HG03432 (cell line): ENCODE results near the gene SEMA4B.
"Not testable (repeated sequence)": the region's sequence is repeated elsewhere in the genome, so short reads cannot be mapped to it uniquely, and the experiment has no call there.

Source experiments
- ATAC-seq: cut with Tn5 transposase; IDR thresholded peaks from one replicate; pipeline ENCODE4 v1.9.1; 2021; ENCODE audit warnings: mild to moderate bottlenecking, moderate library complexity; ENCODE audit not compliant: unreplicated experiment

The SEMA4B gene

GRCh38 chr15:90201130-90201943 lies at the start of gene SEMA4B:
SEMA4B (plus strand) TSS chr15:90201330; CDS start chr15:90201579, 249 bp downstream.
- ATAC-seq = peak; percentile 85

- ATAC-seq = no peak
These were observed 49.0 kb upstream of the SEMA4B start for GRCh38 chr15:90151989-90152645.

- ATAC-seq = no peak
These were observed 47.5 kb upstream of the SEMA4B start for GRCh38 chr15:90153658-90154057.

- no peak for ATAC-seq
These were observed 46.9 kb upstream of the SEMA4B start for GRCh38 chr15:90154246-90154645.

DNA sequence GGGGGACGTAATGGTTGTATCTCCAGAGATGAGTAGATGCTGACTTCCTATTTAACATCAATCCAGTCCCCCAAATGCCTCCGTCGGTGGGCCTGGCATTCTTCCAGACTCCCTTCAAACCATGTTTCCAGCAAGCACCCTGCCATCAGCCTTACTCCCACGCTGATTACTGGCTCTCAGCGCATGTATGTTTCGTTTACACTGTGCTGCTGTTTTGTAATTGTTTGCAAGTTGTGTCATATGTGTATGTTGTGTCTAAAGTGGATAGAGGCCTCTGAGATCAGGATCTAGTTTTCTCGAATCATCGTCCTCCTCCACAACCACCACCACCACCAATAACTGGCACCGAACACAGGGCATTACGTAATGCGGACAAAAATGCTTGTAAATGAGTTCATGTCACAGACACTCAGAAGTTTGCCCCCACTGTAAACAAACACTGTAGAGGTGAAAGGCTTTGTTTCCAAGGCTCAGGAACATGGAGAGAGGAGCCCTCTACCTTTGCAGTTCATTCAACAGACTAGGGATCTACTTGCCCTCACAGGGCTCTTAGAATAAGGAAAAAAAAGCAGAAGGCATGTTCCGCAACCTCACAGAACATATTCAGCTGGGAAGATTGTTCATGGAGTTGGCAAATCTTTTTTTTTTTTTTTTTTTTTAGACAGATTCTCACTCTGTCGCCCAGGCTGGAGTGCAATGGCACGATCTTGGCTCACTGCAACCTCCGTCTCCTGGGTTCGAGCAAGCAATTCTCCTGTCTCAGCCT lies 46.1 kb upstream of the SEMA4B start:
- ATAC-seq = no peak

DNA sequence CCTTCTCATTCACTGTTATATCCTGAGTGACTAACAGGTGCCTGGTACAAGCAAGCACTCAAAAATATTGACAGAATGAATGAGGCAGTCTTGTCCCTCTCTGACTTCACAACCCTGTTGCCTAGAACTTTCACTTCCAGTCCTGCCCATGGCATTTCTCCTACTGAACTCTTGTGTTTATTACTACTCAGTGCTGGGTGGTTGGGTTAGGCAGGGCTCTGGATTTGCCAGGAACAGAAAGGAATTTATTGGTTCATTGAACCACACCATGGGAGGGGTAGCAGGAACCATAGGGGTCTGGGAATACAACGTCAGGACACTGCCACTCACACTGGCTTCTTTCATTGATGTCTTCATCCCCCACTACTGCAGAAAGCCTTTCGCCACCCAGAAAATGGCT lies 41.9 kb upstream of the SEMA4B start:
- ATAC-seq = no peak

DNA sequence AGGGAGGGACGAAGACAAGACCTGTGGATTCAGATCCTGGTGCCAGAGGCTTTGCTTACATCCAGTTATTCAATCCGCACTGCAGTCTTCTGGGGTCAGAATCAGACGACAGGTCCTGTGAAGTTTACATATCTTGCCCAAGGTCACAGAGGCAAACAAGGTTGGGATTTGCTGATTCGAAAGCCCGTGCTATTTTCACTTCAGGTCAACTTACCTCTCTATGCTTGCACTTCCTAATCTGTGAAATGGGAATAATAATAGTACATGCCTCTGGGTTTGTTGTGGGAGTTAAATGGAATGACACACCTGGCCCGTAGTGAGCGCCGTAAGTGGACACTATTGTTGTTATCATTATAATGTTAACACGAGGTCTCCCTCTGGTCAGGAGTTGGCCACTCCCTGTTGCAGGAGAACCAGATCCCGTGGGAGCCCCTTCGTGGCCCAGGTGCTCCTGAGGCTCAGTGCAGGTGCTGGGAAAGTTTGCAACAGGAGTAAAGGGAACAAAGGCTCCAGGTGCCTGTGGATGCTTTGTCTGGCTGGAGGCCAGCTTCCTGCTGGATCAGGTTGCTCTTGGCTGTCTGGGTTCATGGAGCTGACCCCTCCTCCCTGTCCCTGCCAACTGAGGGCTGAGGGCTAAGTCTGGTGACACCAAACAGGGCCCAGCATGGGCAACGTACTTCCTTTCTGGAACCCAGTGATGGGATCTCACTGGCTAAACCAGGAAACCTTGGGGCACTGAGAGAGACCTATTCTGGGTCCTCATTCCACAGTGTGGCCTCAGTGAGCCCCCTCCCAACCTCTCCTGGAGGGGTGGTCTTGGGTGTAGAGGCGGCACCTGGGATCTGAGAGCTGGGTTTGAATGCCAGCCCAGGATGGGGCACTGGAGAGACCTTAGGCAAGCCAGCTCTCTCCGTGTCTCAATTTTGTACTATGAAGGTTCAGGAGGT lies 40.1 kb upstream of the SEMA4B start:
- ATAC-seq = no peak

GRCh38 chr15:90161950-90162361 lies 39.2 kb upstream of the SEMA4B start:
- peak; percentile 76 for ATAC-seq

DNA sequence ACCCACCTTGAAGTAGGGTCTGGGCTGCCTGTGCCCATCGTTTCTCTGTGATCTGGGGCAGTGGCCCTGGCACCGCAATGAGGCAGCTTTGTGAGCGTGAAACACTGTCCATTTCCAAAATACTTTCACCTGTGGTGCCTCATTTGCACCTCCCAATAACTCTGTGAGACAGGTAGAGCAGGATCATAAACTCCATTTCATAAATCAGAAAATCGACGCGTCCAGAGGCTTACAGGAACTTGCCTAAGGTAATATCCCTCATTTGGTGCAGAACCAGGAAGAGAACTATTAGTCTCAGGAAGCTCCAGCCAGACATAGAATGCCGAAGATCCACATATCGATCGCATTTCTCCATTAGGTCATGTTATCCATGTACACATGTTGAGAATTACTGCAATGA lies 38.2 kb upstream of the SEMA4B start:
- ATAC-seq = no peak

DNA sequence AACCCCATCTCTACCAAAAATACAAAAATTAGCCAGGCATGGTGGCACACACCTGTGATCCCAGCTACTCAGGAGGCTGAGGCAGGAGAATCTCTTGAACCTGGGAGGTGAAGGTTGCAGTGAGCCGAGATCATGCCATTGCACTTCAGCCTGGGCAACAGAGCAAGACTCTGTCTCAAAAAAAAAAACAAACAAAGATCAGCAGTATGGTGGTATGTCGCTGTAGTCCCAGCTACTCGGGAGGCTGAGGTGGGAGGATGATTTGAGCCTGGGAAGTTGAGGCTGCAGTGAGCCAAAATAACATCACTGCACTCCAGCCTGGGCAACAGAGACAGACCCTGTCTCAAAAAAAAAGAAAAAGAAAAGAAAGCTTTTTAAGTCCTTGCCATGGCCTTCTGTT lies 36.9 kb upstream of the SEMA4B start:
- not testable (repeated sequence) for ATAC-seq

GRCh38 chr15:90165157-90165556 lies 36.0 kb upstream of the SEMA4B start:
- no peak for ATAC-seq

DNA sequence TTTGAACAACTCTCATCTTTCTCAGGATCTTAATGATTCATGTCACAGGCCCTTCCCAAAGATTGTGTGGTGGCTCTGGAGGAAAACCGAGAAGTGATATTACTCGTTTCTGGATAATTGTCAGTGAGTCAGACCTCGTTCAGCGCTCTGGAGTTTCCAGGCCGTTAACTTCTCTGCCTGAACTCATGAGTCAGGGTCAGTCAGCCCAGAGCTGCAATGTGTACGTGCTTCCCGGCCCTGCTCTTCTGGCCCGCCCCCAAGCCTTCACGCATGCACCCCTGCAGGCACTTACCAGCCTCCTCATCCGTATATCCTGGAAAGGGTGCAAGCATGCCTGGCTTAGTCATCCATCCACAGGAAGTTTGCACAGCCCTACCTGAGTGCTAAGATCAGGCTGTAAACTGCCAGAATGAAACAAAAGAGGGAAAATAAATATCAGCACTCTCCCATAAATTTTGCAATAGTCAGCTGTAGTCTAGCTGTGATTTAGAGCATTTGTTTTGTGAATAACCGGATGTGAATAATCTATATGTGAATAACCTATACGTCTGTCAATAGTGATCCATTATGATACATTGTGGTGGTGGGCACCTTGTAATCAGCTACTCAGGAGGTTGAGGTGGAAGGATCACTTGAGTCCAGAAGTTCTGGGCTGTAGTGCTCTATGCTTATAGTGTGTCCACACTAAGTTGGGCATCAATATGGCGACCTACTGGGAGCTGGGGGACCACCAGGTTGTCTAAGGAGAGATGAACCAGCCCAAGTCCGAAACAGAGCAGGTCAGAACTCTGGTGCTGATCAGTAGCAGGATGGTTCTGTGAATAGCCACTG lies 35.3 kb upstream of the SEMA4B start:
- peak; percentile 62 for ATAC-seq

DNA sequence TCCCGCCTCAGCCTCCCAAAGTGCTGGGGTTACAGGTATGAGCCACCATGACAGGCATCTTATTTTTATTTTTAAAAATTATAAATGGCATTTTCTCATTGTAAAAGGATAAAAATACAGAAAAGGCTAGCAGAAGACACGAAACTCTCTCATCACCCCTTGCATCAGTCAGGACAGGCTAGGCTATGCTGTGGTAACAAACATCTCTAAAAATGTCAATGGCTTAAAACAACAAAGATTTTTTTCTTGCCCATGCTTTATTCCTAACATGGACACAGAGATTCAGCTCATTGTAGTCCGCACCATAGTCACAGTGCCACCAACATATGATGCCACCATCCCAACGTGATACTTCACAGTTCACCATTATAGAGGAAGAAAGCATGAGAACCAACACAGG lies 34.0 kb upstream of the SEMA4B start:
- ATAC-seq = no peak

- no peak for ATAC-seq
These were observed 29.5 kb upstream of the SEMA4B start for GRCh38 chr15:90171623-90172022.

DNA sequence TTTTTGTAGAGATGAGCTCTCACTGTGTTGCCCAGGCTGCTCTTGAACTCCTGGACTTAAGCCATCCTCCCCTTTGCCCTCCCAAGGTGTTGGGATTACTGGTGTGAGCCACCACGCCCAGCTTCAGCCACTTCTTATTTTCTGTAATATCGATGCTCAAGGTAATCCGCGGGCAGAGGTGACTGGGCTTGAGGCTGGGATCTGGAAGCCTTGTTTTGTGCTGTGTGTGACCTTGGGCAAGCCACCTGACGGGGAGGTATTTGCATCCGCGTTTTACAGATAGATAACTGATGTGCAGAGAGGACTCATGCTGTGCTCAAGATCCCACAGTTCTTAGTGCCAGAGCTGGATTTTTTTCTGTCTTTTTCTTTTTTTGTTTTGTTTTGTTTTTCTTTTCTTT lies 27.8 kb upstream of the SEMA4B start:
- no peak for ATAC-seq

- ATAC-seq = no peak
These were observed 26.8 kb upstream of the SEMA4B start for GRCh38 chr15:90174140-90174875.

DNA sequence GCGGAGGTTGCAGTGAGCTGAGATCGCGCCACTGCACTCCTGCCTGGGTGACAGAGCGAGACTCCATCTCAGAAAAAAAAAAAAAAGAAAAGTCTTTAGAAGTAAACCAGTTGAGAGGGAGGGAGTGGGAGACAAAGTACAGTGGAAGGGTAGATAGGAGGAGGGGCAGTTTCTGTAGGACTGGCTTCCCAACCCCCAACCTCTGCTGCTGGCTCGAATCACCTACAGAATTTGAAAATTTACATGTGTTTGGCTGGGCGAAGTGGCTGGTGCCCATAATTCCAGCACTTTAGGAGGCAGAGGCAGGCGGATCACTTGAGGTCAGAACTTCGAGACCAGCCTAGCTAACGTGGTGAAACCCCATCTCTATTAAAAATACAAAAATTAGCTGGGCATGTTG lies 24.1 kb upstream of the SEMA4B start:
- ATAC-seq = no peak

GRCh38 chr15:90178468-90179435 lies 22.4 kb upstream of the SEMA4B start:
- ATAC-seq = no peak
